Endothelial cell of umbilical vein (primary cell): ENCODE measurements around the gene GALNT9. TPM values are rescaled to one million over a fixed set of nuclear protein-coding genes. Genes with fewer than 3 reads are reported as not detected.

Source experiments
- BruUV-seq: library from RNA; stranded (reverse); fragments of 400-500 nt; replicated peaks from 2 replicates; lab custom pipeline; 2021; lab: Mats Ljungman, UMichigan
- CTCF ChIA-PET: fragments of 300-600, 350-600 bp; sonication (Branson Sonifier 250); formaldehyde crosslinking; loops from one replicate; lab custom pipeline; 2021; ENCODE audit warnings: antibody characterized with exemption, inconsistent platforms; lab: Charles Lee
- POLR2A ChIA-PET: fragments of 300-600, 350-600 bp; sonication (Branson Sonifier 250); formaldehyde crosslinking; loops from one replicate; lab custom pipeline; 2021; ENCODE audit warnings: antibody characterized with exemption, inconsistent platforms; lab: Charles Lee
- DNase-seq: peaks from one replicate; pipeline ENCODE4 v3.0.0-alpha.2; 2011; ENCODE audit warnings: low read depth, low spot score
- FAIRE-seq: peaks from 2 replicates; lab custom pipeline; 2011; peaks lifted over from hg19 to GRCh38; lab: Jason Lieb, UNC
- H2AFZ ChIP-seq: 2 replicates; pipeline ENCODE4 v1.6.0; 2012; ENCODE audit warnings: low read depth, low read length, control low read depth, inconsistent platforms
- H3K27ac ChIP-seq: 2 replicates; pipeline ENCODE4 v1.5.1; 2011; ENCODE audit warnings: low read depth, mild to moderate bottlenecking, control low read depth, low read length, moderate library complexity; ENCODE audit not compliant: insufficient read depth
- H3K27me3 ChIP-seq, 2 experiments: 2 replicates each; pipeline versions ENCODE4 v1.6.0 to v1.6.1; 2011; ENCODE audit warnings: low read length in 2 of 2, mixed read lengths in 1 of 2; ENCODE audit not compliant: control insufficient read depth in 2 of 2, insufficient read depth in 2 of 2
- H3K36me3 ChIP-seq, 2 experiments: 2 replicates in 1 of 2; 3 replicates in 1 of 2; pipeline ENCODE4 v1.5.1; 2011; ENCODE audit warnings: low read length in 2 of 2, mild to moderate bottlenecking in 1 of 2, moderate library complexity in 1 of 2; ENCODE audit not compliant: control insufficient read depth in 2 of 2, insufficient read depth in 2 of 2; ENCODE audit errors: extremely low read depth in 1 of 2
- H3K4me1 ChIP-seq: 3 replicates; pipeline ENCODE4 v1.5.1; 2011; ENCODE audit warnings: mild to moderate bottlenecking, low read length; ENCODE audit not compliant: control insufficient read depth, insufficient read depth; ENCODE audit errors: extremely low read depth
- H3K4me2 ChIP-seq: 2 replicates; pipeline ENCODE4 v1.6.1; 2011; ENCODE audit warnings: low read length, control low read depth, mixed read lengths; ENCODE audit not compliant: insufficient read depth
- H3K4me3 ChIP-seq, 3 experiments: fragments of 200-600 bp in 1 of 3; sonication (generic), shearing (Covaris generic) in 1 of 3; replicated peaks in 1 of 3; 2 replicates each; pipeline ENCODE4 v1.5.1; 2011 to 2016; ENCODE audit warnings: control low read depth in 3 of 3, low read length in 3 of 3, mild to moderate bottlenecking in 2 of 3, inconsistent platforms in 1 of 3, low read depth in 1 of 3, moderate library complexity in 1 of 3; ENCODE audit not compliant: insufficient read depth in 1 of 3
- H3K79me2 ChIP-seq: 2 replicates; pipeline ENCODE4 v1.6.0; 2012; ENCODE audit warnings: low read length, inconsistent platforms; ENCODE audit not compliant: control insufficient read depth, insufficient read depth
- H3K9ac ChIP-seq: replicated peaks from 2 replicates; pipeline ENCODE3; 2011; ENCODE audit warnings: low read length, control low read depth; ENCODE audit not compliant: insufficient read depth; ENCODE audit errors: extremely low read depth
- H3K9me1 ChIP-seq: replicated peaks from 3 replicates; pipeline ENCODE4 v1.6.0; 2011; ENCODE audit warnings: mild to moderate bottlenecking, low read length; ENCODE audit not compliant: control insufficient read depth, insufficient read depth; ENCODE audit errors: extremely low read depth
- H3K9me3 ChIP-seq: replicated peaks from 2 replicates; pipeline ENCODE4 v1.5.1; 2012; ENCODE audit warnings: low read length, inconsistent platforms; ENCODE audit not compliant: control insufficient read depth, insufficient read depth
- H4K20me1 ChIP-seq: replicated peaks from 2 replicates; pipeline ENCODE3; 2011; ENCODE audit warnings: mild to moderate bottlenecking, low read length; ENCODE audit not compliant: control insufficient read depth, insufficient read depth; ENCODE audit errors: extremely low read depth
- CTCF ChIP-seq, 2 donors: IDR thresholded peaks; 1 replicate in 1 of 2; 2 replicates in 1 of 2; pipeline ENCODE4 v1.5.1; 2011; ENCODE audit warnings: low read length in 2 of 2, mild to moderate bottlenecking in 2 of 2, moderate library complexity in 2 of 2, control low read depth in 1 of 2, inconsistent platforms in 1 of 2, low read depth in 1 of 2; ENCODE audit not compliant: insufficient read depth in 1 of 2; ENCODE audit errors: extremely low read depth in 1 of 2
- EZH2 ChIP-seq: IDR thresholded peaks from 2 replicates; pipeline ENCODE4 v1.6.1; 2012; ENCODE audit warnings: borderline replicate concordance, low read depth, mild to moderate bottlenecking, moderate library complexity, low read length, inconsistent platforms; ENCODE audit not compliant: severe bottlenecking
- FOS ChIP-seq: IDR thresholded peaks from 2 replicates; pipeline ENCODE4 v1.6.1; 2011; ENCODE audit warnings: mild to moderate bottlenecking, low read length, moderate library complexity, borderline replicate concordance; ENCODE audit not compliant: insufficient read depth
- GATA2 ChIP-seq: IDR thresholded peaks from 2 replicates; pipeline ENCODE4 v1.7.0; 2011; ENCODE audit warnings: low read depth, mild to moderate bottlenecking, moderate library complexity, mixed read lengths, low read length; ENCODE audit not compliant: insufficient read length, insufficient read depth
- JUN ChIP-seq: IDR thresholded peaks from 2 replicates; pipeline ENCODE4 v1.6.1; 2011; ENCODE audit warnings: borderline replicate concordance, low read depth; ENCODE audit not compliant: insufficient read length, insufficient read depth
- MAX ChIP-seq: IDR thresholded peaks from 2 replicates; pipeline ENCODE4 v1.6.1; 2011; ENCODE audit not compliant: insufficient read depth, insufficient read length
- MYC ChIP-seq: IDR thresholded peaks from one replicate; pipeline ENCODE4 v1.6.1; 2011; ENCODE audit warnings: mild to moderate bottlenecking, low read depth, low read length
- POLR2A ChIP-seq: IDR thresholded peaks from 2 replicates; pipeline ENCODE4 v1.6.1; 2012; ENCODE audit warnings: low read depth, mild to moderate bottlenecking, control low read depth, low read length
- POLR2AphosphoS5 ChIP-seq: IDR thresholded peaks from 2 replicates; pipeline ENCODE4 v1.6.1; 2012; ENCODE audit warnings: low read depth, mild to moderate bottlenecking, control low read depth, low read length, moderate library complexity; ENCODE audit not compliant: insufficient read depth
- dilution Hi-C: fragments of 300-500 bp; cut with MboI; formaldehyde crosslinking; loops from one replicate; pipeline ENCODE4 v1.15.0; 2019; ENCODE audit warnings: low sequenced_read_pairs; ENCODE audit not compliant: extremely low pct_ligation_motif_present
- intact Hi-C: fragments of 100-400 bp; cut with micrococcal nuclease; formaldehyde crosslinking; loops from one replicate; pipeline ENCODE4 v1.10.0; 2022
- polyA plus RNA-seq, 4 experiments: library from polyadenylated mRNA; depleted of rRNA in 3 of 4; stranded (reverse) in 3 of 4; unstranded in 1 of 4; fragments of >200 nt; gene quantifications; 2 replicates each; pipeline versions ENCODE4 v1.2.1 to v1.2.3, GENCODE V29; 2011 to 2012; ENCODE audit warnings: missing spikeins in 1 of 4
- total RNA-seq: library from RNA; stranded (reverse); gene quantifications from 2 replicates; pipeline ENCODE4 v1.2.3, GENCODE V29; 2021

The GALNT9 gene
- total and polyA plus RNA-seq, 2 donors (not counting 3 experiments of a cell fraction or from before 2014, with no cell fraction given) = 0.14 to 0.73 TPM

DNA sequence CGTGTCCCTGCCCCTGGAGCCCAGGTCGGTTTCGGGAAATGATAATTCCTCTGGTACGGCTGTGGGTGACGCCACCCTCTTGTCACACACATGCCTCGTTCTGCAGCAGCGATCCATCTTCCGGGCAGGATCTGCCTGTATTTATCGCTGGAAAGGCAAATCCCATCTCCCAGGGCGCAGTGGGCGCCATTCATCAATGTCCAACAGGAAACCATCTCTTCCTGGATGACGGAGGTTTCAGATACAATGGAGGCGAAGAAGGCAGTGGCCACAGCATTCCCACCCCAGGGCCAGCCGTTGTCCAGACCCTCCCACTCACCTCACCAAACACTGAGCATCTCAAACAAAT is 110.9 kb downstream of the GALNT9 start:
- no peaks in the 10 kb centered on the region for H3K4me1 ChIP-seq
- TF ChIP-seq EZH2 (no peak), MYC (no peak), GATA2 (no peak), CTCF (IDR thresholded peaks at IDR 0.05; ENCODE audit: extremely low read depth in 1 of 2, insufficient read depth in 1 of 2, low read depth in 1 of 2, low read length in 2 of 2) (no peak), POLR2A (no peak), MAX (no peak), FOS (no peak), POLR2AphosphoS5 (no peak), JUN (no peak)
- dilution Hi-C loops = no loop called here
- ChIA-PET CTCF (interaction anchor here (1.8 kb wide), 1 partner anchor 65 kb away, joined by 52 read pairs; no protein-coding TSS in a partner anchor), POLR2A (no interaction called here)
- H3K27me3 ChIP-seq = no peaks in the 10 kb centered on the region
- FAIRE-seq (no peak), DNase-seq (no peak)
- H2AFZ ChIP-seq = no peak overlapping the region
- H4K20me1 ChIP-seq = no peaks in the 10 kb centered on the region
- H3K9me3 ChIP-seq = no peaks in the 10 kb centered on the region
- intact Hi-C loops = no loop called here
- H3K4me3 ChIP-seq = no peak overlapping the region
- no peaks in the 10 kb centered on the region for H3K36me3 ChIP-seq
- H3K9ac ChIP-seq = no peak overlapping the region
- H3K79me2 ChIP-seq = no peaks in the 10 kb centered on the region
- BruUV-seq = no TSS peak
- no peaks in the 10 kb centered on the region for H3K9me1 ChIP-seq
- H3K27ac ChIP-seq = no peak overlapping the region
- H3K4me2 ChIP-seq = no peak overlapping the region
